ENCODE results near the gene SMC6.

DNA sequence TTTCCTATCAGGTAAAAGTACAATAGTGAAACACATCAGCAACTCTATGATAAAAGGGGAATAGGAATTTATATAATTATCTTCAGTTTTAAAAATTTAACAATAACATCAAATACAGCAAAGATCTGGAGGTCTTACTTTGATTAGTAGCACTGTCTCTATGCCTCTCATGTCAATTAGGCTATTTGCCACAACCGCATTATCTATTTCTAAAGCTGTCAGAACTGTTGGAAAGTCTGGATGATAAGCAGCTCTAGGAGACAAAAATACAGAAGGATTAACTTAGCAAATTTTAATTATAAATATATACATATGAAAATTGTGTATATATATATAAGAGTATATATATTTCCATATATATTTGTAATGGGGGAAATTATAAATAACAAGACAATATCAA is 45.1 kb downstream of the SMC6 start:
- TF ChIP-seq, protein P1, sequence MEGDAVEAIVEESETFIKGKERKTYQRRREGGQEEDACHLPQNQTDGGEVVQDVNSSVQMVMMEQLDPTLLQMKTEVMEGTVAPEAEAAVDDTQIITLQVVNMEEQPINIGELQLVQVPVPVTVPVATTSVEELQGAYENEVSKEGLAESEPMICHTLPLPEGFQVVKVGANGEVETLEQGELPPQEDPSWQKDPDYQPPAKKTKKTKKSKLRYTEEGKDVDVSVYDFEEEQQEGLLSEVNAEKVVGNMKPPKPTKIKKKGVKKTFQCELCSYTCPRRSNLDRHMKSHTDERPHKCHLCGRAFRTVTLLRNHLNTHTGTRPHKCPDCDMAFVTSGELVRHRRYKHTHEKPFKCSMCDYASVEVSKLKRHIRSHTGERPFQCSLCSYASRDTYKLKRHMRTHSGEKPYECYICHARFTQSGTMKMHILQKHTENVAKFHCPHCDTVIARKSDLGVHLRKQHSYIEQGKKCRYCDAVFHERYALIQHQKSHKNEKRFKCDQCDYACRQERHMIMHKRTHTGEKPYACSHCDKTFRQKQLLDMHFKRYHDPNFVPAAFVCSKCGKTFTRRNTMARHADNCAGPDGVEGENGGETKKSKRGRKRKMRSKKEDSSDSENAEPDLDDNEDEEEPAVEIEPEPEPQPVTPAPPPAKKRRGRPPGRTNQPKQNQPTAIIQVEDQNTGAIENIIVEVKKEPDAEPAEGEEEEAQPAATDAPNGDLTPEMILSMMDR (IDR thresholded peaks at IDR 0.05; ENCODE audit: borderline replicate concordance, extremely low read depth, low read length, poor library complexity, severe bottlenecking), result no peak
- no peak for TF ChIP-seq EZH2 (IDR thresholded peaks at IDR 0.05; ENCODE audit: borderline replicate concordance, low read depth, low read length, severe bottlenecking)
